GM12801 (cell line): ENCODE results near the gene LTC4S.

ENCODE experiments used
- CTCF ChIP-seq: IDR thresholded peaks from one replicate; pipeline ENCODE4 v1.5.1; 2011; ENCODE audit warnings: control low read depth; ENCODE audit not compliant: insufficient read length; ENCODE audit errors: extremely low read depth

Gene LTC4S

GRCh38 chr5:179840766-179841165, 47.0 kb downstream of the LTC4S start:
- TF ChIP-seq CTCF, result no peak

- no peak for TF ChIP-seq CTCF
Observed at GRCh38 chr5:179841621-179842020, 47.8 kb downstream of the LTC4S start.
